GM12878 (cell line): ENCODE results near the gene H2AZ2.

Experiments
- CEBPZ ChIP-seq: fragments of 150-350 bp; IDR thresholded peaks from 2 replicates; pipeline ENCODE4 v1.6.1; 2016; ENCODE audit warnings: low read depth, low read length
- CTCF ChIP-seq, 3 experiments: IDR thresholded peaks in 2 of 3; conservative IDR thresholded peaks in 1 of 3; 2 replicates each; pipeline ENCODE4 v1.5.1; 2011; ENCODE audit warnings: low read depth in 3 of 3, low read length in 3 of 3, mild to moderate bottlenecking in 3 of 3, control low read depth in 2 of 3, moderate library complexity in 2 of 3, inconsistent platforms in 1 of 3, mixed read lengths in 1 of 3; ENCODE audit not compliant: control insufficient read depth in 2 of 3, insufficient read depth in 1 of 3; ENCODE audit errors: extremely low read depth in 1 of 3
- EGR1 ChIP-seq, 2 experiments: IDR thresholded peaks; 1 replicate in 1 of 2; 2 replicates in 1 of 2; pipeline ENCODE4 v1.6.1; 2011 to 2012; ENCODE audit warnings: low read depth in 2 of 2, low read length in 2 of 2, borderline replicate concordance in 1 of 2, mild to moderate bottlenecking in 1 of 2, moderate library complexity in 1 of 2
- ESRRA ChIP-seq: IDR thresholded peaks from 2 replicates; pipeline ENCODE4 v1.6.1; 2012; ENCODE audit warnings: mild to moderate bottlenecking, low read length, improper control_type of control experiment
- POLR2AphosphoS5 ChIP-seq: IDR thresholded peaks from 2 replicates; pipeline ENCODE4 v1.6.1; 2011; ENCODE audit warnings: mild to moderate bottlenecking, low read length, inconsistent platforms
- RAD51 ChIP-seq: fragments of 450-650 bp; IDR thresholded peaks from 2 replicates; pipeline ENCODE4 v1.6.1; 2016; ENCODE audit warnings: moderate library complexity, mild to moderate bottlenecking, inconsistent platforms
- TAF1 ChIP-seq: IDR thresholded peaks from 2 replicates; pipeline ENCODE4 v1.6.1; 2011; ENCODE audit warnings: mild to moderate bottlenecking, low read depth, low read length, borderline replicate concordance
- TARDBP ChIP-seq: IDR thresholded peaks from 2 replicates; pipeline ENCODE4 v1.6.1; 2016; ENCODE audit warnings: borderline replicate concordance
- TBL1XR1 ChIP-seq: IDR thresholded peaks from 2 replicates; pipeline ENCODE4 v1.6.1; 2012; ENCODE audit warnings: low read depth, low read length, improper control_type of control experiment
- ZNF274 ChIP-seq: IDR thresholded peaks from one replicate; pipeline ENCODE4 v1.8.0; 2011; ENCODE audit not compliant: insufficient read length, insufficient read depth

GRCh38 chr7:44891791-44892190 lies 43.9 kb upstream of the H2AZ2 start:
- TF ChIP-seq TAF1: no peak
- no peak for TF ChIP-seq CTCF (IDR thresholded peaks at IDR 0.05 in 2 of 3, conservative IDR thresholded peaks at IDR 0.05 in 1 of 3; ENCODE audit: control insufficient read depth in 2 of 3, extremely low read depth in 1 of 3, insufficient read depth in 1 of 3, low read depth in 3 of 3, low read length in 3 of 3)
- TF ChIP-seq TARDBP: no peak
- TF ChIP-seq EGR1 (IDR thresholded peaks at IDR 0.05; ENCODE audit: borderline replicate concordance in 1 of 2, low read depth in 2 of 2, low read length in 2 of 2): no peak
- no peak for TF ChIP-seq POLR2AphosphoS5
- no peak for TF ChIP-seq ESRRA
- no peak for TF ChIP-seq ZNF274
- TF ChIP-seq RAD51: no peak
- TF ChIP-seq TBL1XR1: no peak
- TF ChIP-seq CEBPZ: no peak
